GM23338 (cell line): ENCODE measurements around the gene GUCY1B1. TPM values are rescaled to one million over a fixed set of nuclear protein-coding genes. Genes with fewer than 3 reads are reported as not detected.
A peak's percentile ranks its signal among the peaks of the same experiment; 100 is the strongest.

Source experiments
- ATAC-seq: fragments of 200-7000 bp; cut with Tn5 transposase; 3 replicates; pipeline ENCODE4 v1.9.1; 2020
- DNase-seq: peaks from one replicate; pipeline ENCODE4 v3.0.0-alpha.2; 2015; ENCODE audit warnings: low spot score
- H2AFZ ChIP-seq: fragments of 200-600 bp; sonication (generic); 2 replicates; pipeline ENCODE4 v1.8.0; 2016; ENCODE audit warnings: antibody characterized with exemption, mild to moderate bottlenecking, moderate library complexity
- H3F3A ChIP-seq: fragments of 200-600 bp; sonication (generic); replicated peaks from 2 replicates; pipeline ENCODE4 v1.8.0; 2017; ENCODE audit warnings: antibody characterized with exemption, mixed run types, low read depth
- H3K27ac ChIP-seq: fragments of 200-600 bp; sonication (generic); 2 replicates; pipeline ENCODE4 v1.6.1; 2016; ENCODE audit warnings: low read depth
- H3K27me3 ChIP-seq: fragments of 200-600 bp; sonication (generic); 2 replicates; pipeline ENCODE4 v1.8.0; 2016; ENCODE audit warnings: mild to moderate bottlenecking, mixed run types, moderate library complexity; ENCODE audit not compliant: insufficient read depth
- H3K36me3 ChIP-seq: fragments of 200-600 bp; sonication (generic); 2 replicates; pipeline ENCODE4 v1.8.0; 2016; ENCODE audit warnings: mild to moderate bottlenecking; ENCODE audit not compliant: insufficient read depth
- H3K4me1 ChIP-seq: fragments of 200-600 bp; sonication (generic); 2 replicates; pipeline ENCODE4 v1.8.0; 2016; ENCODE audit warnings: mild to moderate bottlenecking, moderate library complexity; ENCODE audit not compliant: insufficient read depth
- H3K4me2 ChIP-seq: fragments of 200-600 bp; sonication (generic); 2 replicates; pipeline ENCODE4 v1.7.1; 2017; ENCODE audit warnings: mixed run types
- H3K4me3 ChIP-seq: fragments of 200-600 bp; sonication (generic); 2 replicates; pipeline ENCODE4 v1.6.1; 2016; ENCODE audit warnings: mixed run types
- H3K79me2 ChIP-seq: fragments of 200-600 bp; sonication (generic); replicated peaks from 2 replicates; pipeline ENCODE4 v1.8.0; 2017; ENCODE audit warnings: mild to moderate bottlenecking; ENCODE audit not compliant: insufficient read depth
- H3K9me2 ChIP-seq: fragments of 200-600 bp; sonication (generic); 2 replicates; pipeline ENCODE4 v1.8.0; 2017; ENCODE audit not compliant: insufficient read depth
- H4K20me1 ChIP-seq: fragments of 200-600 bp; sonication (generic); replicated peaks from 2 replicates; pipeline ENCODE4 v1.8.0; 2017; ENCODE audit warnings: mild to moderate bottlenecking; ENCODE audit not compliant: insufficient read depth
- H3K27ac Mint-ChIP-seq: 2 replicates; pipeline ENCODE4 v1.8.0; 2020; ENCODE audit warnings: inconsistent platforms, mild to moderate bottlenecking, moderate library complexity, mixed read lengths
- H3K27me3 Mint-ChIP-seq: 3 replicates; pipeline ENCODE4 v1.8.0; 2022; ENCODE audit warnings: low read depth, mild to moderate bottlenecking, moderate library complexity, mixed read lengths, inconsistent platforms; ENCODE audit not compliant: insufficient read depth, poor library complexity
- H3K36me3 Mint-ChIP-seq: 3 replicates; pipeline ENCODE4 v1.8.0; 2021; ENCODE audit warnings: low read depth, mild to moderate bottlenecking, inconsistent platforms, moderate library complexity, mixed read lengths
- H3K4me1 Mint-ChIP-seq: 3 replicates; pipeline ENCODE4 v1.8.0; 2020; ENCODE audit warnings: mild to moderate bottlenecking, inconsistent platforms, mixed read lengths
- H3K4me3 Mint-ChIP-seq: 3 replicates; pipeline ENCODE4 v1.8.0; 2021; ENCODE audit warnings: moderate library complexity, mild to moderate bottlenecking, inconsistent platforms, mixed read lengths
- H3K9me3 Mint-ChIP-seq: 3 replicates; pipeline ENCODE4 v1.8.0; 2020; ENCODE audit warnings: moderate library complexity, mild to moderate bottlenecking, inconsistent platforms, mixed read lengths
- CREB1 ChIP-seq: fragments of 250-450 bp; sonication (Bioruptor Pico); IDR thresholded peaks from 2 replicates; pipeline ENCODE4 v1.5.0; 2020; ENCODE audit warnings: low read depth, mild to moderate bottlenecking, moderate library complexity
- JUNB ChIP-seq: IDR thresholded peaks from one replicate; pipeline ENCODE4 v1.6.1; 2016; ENCODE audit warnings: antibody characterized with exemption; ENCODE audit not compliant: unreplicated experiment
- ZNF114 ChIP-seq: fragments of 250-450 bp; sonication (Bioruptor Pico); IDR thresholded peaks from 2 replicates; pipeline ENCODE4 v1.5.0; 2020; ENCODE audit warnings: mild to moderate bottlenecking, moderate library complexity
- polyA plus RNA-seq: library from polyadenylated mRNA; unstranded; fragments of >200 nt; fragmentation: Nextera tagmentation; extraction: Ambion mirVana; gene quantifications from 2 replicates; pipeline ENCODE4 v1.2.1, GENCODE V29; 2016
- total RNA-seq: library from RNA; depleted of rRNA; stranded (reverse); fragments of >200 nt; shearing (Covaris generic); gene quantifications from 2 replicates; pipeline ENCODE4 v1.2.3, GENCODE V29; 2014
- TF ChIP-seq, protein P1 (sequence below): fragments of 250-450 bp; sonication (Bioruptor Pico); IDR thresholded peaks from 2 replicates; pipeline ENCODE4 v1.5.0; 2020; ENCODE audit warnings: mild to moderate bottlenecking, moderate library complexity
- TF ChIP-seq, protein P2 (sequence below), 2 experiments: fragments of 200-600 bp in 1 of 2; sonication (generic) in 1 of 2; conservative IDR thresholded peaks; 2 replicates each; pipeline versions ENCODE4 v1.5.1 to v1.6.1; 2016 to 2017; ENCODE audit warnings: antibody characterized with exemption in 2 of 2, low read depth in 2 of 2, mild to moderate bottlenecking in 2 of 2, moderate library complexity in 1 of 2

The GUCY1B1 gene
- total and polyA plus RNA-seq, 2 experiments from 2014 or later, result 2.6 to 4.3 TPM

DNA sequence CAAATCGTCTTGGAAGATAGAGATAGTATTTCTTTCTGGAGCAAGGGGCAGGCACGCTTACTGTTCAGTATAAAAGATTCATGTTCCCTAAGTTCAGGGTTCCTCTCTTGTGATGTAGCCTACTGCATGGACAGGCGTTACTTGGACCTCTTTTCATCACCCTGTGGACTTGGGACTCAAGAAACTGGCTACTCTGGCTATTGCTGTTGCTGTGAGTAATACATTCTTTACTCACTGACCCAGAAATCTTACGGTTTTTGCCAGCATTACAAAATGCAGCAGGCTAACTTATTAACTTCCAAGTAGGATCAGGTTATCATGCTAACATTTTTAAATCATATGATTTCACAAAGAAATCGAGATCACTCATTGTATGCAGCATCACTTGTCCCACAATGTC is 12.8 kb upstream of the GUCY1B1 start (continued):
- TF ChIP-seq, protein P1, sequence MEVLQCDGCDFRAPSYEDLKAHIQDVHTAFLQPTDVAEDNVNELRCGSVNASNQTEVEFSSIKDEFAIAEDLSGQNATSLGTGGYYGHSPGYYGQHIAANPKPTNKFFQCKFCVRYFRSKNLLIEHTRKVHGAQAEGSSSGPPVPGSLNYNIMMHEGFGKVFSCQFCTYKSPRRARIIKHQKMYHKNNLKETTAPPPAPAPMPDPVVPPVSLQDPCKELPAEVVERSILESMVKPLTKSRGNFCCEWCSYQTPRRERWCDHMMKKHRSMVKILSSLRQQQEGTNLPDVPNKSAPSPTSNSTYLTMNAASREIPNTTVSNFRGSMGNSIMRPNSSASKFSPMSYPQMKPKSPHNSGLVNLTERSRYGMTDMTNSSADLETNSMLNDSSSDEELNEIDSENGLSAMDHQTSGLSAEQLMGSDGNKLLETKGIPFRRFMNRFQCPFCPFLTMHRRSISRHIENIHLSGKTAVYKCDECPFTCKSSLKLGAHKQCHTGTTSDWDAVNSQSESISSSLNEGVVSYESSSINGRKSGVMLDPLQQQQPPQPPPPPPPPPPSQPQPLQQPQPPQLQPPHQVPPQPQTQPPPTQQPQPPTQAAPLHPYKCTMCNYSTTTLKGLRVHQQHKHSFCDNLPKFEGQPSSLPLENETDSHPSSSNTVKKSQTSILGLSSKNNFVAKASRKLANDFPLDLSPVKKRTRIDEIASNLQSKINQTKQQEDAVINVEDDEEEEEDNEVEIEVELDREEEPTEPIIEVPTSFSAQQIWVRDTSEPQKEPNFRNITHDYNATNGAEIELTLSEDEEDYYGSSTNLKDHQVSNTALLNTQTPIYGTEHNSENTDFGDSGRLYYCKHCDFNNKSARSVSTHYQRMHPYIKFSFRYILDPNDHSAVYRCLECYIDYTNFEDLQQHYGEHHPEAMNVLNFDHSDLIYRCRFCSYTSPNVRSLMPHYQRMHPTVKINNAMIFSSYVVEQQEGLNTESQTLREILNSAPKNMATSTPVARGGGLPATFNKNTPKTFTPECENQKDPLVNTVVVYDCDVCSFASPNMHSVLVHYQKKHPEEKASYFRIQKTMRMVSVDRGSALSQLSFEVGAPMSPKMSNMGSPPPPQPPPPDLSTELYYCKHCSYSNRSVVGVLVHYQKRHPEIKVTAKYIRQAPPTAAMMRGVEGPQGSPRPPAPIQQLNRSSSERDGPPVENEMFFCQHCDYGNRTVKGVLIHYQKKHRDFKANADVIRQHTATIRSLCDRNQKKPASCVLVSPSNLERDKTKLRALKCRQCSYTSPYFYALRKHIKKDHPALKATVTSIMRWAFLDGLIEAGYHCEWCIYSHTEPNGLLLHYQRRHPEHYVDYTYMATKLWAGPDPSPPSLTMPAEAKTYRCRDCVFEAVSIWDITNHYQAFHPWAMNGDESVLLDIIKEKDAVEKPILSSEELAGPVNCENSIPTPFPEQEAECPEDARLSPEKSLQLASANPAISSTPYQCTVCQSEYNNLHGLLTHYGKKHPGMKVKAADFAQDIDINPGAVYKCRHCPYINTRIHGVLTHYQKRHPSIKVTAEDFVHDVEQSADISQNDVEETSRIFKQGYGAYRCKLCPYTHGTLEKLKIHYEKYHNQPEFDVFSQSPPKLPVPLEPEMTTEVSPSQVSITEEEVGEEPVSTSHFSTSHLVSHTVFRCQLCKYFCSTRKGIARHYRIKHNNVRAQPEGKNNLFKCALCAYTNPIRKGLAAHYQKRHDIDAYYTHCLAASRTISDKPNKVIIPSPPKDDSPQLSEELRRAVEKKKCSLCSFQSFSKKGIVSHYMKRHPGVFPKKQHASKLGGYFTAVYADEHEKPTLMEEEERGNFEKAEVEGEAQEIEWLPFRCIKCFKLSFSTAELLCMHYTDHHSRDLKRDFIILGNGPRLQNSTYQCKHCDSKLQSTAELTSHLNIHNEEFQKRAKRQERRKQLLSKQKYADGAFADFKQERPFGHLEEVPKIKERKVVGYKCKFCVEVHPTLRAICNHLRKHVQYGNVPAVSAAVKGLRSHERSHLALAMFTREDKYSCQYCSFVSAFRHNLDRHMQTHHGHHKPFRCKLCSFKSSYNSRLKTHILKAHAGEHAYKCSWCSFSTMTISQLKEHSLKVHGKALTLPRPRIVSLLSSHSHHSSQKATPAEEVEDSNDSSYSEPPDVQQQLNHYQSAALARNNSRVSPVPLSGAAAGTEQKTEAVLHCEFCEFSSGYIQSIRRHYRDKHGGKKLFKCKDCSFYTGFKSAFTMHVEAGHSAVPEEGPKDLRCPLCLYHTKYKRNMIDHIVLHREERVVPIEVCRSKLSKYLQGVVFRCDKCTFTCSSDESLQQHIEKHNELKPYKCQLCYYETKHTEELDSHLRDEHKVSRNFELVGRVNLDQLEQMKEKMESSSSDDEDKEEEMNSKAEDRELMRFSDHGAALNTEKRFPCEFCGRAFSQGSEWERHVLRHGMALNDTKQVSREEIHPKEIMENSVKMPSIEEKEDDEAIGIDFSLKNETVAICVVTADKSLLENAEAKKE (CRISPR knock-in tag), result no peak

DNA sequence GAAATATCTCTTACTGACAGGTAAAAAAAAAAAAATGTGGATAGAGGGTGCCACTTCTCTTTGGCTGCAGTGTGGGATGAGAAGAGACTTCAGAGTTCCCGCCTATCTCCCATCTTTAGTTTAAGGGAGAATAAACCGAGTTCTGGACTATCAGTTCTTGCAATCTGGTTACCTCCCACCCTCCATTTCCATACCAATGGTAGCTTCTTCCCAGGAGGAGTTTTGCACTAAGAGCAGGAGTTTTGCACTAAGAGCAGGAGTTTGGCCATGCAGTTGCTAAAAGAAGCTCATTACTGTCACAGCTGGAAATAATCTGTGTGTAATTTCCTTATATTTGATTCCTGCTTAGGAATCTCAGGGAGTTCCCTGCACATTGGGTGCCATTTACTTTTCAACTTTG is 10.8 kb upstream of the GUCY1B1 start:
- Histone ChIP-seq H3K36me3 (no peaks in the 10 kb centered on the region), H2AFZ (no peak overlapping the region), H3K4me1 (peaks cover 19% of the 10 kb centered on the region), H3K4me2 (peak overlapping the region; percentile 39), H3K27me3 (no peaks in the 10 kb centered on the region), H3K9me2 (peaks cover 7% of the 10 kb centered on the region; the same call in 1 of the 2 replicates), H3K27ac (no peak overlapping the region), H3K4me3 (no peak overlapping the region), H4K20me1 (no peaks in the 10 kb centered on the region), H3K79me2 (no peaks in the 10 kb centered on the region), H3F3A (no peaks in the 10 kb centered on the region)
- Mint-ChIP-seq H3K36me3 (no peaks in the 10 kb centered on the region), H3K27me3 (peaks cover 2% of the 10 kb centered on the region), H3K4me3 (no peak overlapping the region), H3K9me3 (peaks cover 2% of the 10 kb centered on the region; the same call in 1 of the 3 replicates), H3K4me1 (peaks cover 19% of the 10 kb centered on the region), H3K27ac (no peak overlapping the region)
- no peak for ATAC-seq
- no peak for TF ChIP-seq ZNF114 (CRISPR knock-in tag)
- TF ChIP-seq, protein P1 (CRISPR knock-in tag), result no peak
- TF ChIP-seq, protein P2, sequence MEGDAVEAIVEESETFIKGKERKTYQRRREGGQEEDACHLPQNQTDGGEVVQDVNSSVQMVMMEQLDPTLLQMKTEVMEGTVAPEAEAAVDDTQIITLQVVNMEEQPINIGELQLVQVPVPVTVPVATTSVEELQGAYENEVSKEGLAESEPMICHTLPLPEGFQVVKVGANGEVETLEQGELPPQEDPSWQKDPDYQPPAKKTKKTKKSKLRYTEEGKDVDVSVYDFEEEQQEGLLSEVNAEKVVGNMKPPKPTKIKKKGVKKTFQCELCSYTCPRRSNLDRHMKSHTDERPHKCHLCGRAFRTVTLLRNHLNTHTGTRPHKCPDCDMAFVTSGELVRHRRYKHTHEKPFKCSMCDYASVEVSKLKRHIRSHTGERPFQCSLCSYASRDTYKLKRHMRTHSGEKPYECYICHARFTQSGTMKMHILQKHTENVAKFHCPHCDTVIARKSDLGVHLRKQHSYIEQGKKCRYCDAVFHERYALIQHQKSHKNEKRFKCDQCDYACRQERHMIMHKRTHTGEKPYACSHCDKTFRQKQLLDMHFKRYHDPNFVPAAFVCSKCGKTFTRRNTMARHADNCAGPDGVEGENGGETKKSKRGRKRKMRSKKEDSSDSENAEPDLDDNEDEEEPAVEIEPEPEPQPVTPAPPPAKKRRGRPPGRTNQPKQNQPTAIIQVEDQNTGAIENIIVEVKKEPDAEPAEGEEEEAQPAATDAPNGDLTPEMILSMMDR (conservative IDR thresholded peaks at IDR 0.05; ENCODE audit: low read depth in 2 of 2), result no peak
- TF ChIP-seq JUNB, result no peak
- TF ChIP-seq CREB1, result no peak
- peak; percentile 10 for DNase-seq
